Skin epidermis (tissue), 12 donors: ENCODE data around the gene DENND6B.
A peak's percentile ranks its signal among the peaks of the same experiment; 100 is the strongest.

ENCODE experiments used
- H3K27ac ChIP-seq, 21 experiments: fragments of 200-600 bp; sonication (generic) in 11 of 21; one replicate each; pipeline ENCODE4 v1.5.0; 2020; ENCODE audit warnings: mild to moderate bottlenecking in 3 of 21, inconsistent platforms in 2 of 21, moderate library complexity in 2 of 21
- H3K4me3 ChIP-seq, 7 experiments: fragments of 200-600 bp; sonication (generic) in 2 of 7; one replicate each; pipeline ENCODE4 v1.5.0; 2020; ENCODE audit warnings: inconsistent platforms in 2 of 7, mild to moderate bottlenecking in 2 of 7, moderate library complexity in 1 of 7

DENND6B gene

GRCh38 chr22:50306753-50307749 is 19.8 kb downstream of the DENND6B start, which contains the start of gene PLXNB2:
PLXNB2 (minus strand) TSS chr22:50307646; CDS start chr22:50290584, 17,062 bp downstream.
- Histone ChIP-seq H3K4me3 (peak within 1 kb of the TSS; percentile 61 to 93 (median 79)), H3K27ac (peak within 1 kb of the TSS; percentile 74 to 99 (median 95))

GRCh38 chr22:50305923-50306566 is 20.8 kb downstream of the DENND6B start:
- Histone ChIP-seq H3K4me3 (peak overlapping the region; percentile 61 to 93 (median 79)), H3K27ac (peak overlapping the region; percentile 75 to 99 (median 95))

GRCh38 chr22:50305393-50305922 is 21.4 kb downstream of the DENND6B start:
- peak overlapping the region; percentile 75 to 99 (median 95) for H3K27ac ChIP-seq
- H3K4me3 ChIP-seq: peak overlapping the region; percentile 61 to 93 (median 79)

DNA sequence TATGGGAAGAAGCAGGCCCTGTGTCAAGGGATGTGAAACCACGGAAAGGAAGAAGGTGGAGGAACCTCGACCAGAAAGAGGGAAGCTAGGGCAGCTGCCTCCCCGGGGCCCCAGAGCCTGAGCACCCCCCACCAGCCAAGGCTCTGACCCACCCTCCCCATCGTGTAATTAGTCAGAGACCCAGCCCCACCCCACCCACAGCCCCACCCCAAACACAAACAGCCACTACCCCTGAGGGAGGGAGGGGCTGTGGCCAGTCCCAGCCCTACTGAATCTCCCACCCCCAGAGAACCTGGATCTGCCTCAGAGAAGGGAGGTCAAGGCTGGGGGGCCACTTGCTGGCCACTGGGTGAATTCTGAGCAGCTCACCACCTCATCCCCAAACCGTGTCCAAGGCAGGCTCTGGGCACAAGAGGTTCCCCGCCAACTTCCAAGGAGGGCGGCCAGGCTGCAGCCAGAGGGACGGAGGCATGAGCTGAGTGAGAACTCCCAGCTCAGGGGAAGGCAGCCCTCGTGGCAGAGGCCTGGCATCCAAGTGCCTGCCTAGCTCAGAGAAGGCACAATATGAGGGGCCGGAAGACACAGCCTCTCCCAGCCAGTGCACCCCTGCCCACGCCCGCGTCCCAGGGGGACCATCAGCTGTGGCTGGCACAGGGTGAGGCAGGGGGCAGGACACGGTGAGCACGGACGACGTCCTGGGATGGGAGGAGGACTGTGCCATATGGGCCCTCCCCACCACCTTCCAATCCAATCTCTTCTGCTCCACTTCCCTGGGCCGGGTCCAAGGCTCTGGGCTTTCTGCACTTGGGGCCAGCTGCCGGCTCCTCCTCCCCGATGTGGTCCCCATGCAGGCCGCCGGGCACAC is 22.1 kb downstream of the DENND6B start:
- H3K4me3 ChIP-seq: peak overlapping the region; percentile 61 to 93 (median 79)
- H3K27ac ChIP-seq: peak overlapping the region; percentile 75 to 99 (median 95)

DNA sequence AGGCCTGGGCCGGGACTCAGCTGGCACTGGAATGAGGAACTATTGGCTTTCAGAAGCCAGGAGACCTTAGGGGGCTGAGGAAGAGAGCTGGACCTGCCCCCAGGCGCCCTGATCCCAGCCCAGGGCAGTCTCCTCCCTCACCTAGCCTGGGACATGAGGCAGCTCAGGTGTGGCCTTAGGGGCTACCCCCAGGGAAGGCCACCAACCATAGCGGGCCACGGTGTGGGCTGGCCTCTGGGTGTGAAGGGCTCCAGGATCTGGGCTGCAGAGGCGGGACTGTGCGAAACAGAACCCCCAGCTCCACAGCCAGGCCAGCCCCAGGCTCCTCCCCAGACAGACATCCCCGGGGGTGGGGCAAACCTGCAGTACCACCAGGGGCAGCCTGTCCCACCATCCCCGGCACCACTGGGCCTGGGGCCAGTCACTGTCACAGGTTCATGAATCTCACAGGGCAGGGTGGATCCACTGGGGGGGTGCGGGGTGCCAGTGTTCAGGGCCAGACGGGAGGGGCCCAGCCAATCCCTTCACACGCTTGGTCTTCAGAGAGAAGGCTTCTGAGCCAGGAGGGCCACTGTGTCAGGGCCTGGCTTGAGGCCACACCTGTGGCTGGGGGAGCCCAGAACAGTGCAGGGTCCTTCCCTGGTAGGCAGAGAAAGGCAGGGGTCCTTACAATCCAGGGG is 22.8 kb downstream of the DENND6B start:
- H3K27ac ChIP-seq: peak overlapping the region; percentile 25 to 99 (median 95)
- peak overlapping the region in 4 of 7 experiments; percentile 12 to 93 (median 70) for H3K4me3 ChIP-seq

- Histone ChIP-seq H3K4me3 (no peak overlapping the region), H3K27ac (peak overlapping the region; percentile 35 to 99 (median 95))
These were observed 23.3 kb downstream of the DENND6B start for GRCh38 chr22:50303515-50303847.

DNA sequence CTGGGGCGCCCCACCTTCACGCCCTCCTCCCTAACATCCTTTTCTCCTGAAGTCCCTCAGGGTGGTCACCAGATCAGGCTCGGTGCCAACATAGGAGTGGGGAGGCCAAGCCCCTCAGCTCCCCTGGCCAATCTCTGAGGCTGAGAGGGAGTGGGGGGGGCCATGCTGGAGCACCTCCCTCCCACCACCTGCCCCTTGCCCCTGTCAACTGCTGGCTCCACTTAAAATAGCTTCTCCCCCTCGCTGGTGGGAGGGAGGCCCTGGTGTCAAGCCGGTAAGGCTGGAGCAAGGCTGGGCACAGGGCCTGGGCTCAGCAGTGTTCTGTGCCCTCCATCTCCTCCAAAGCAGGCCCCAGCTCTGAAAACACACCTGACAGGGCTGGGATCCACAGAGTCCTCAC is 24.2 kb downstream of the DENND6B start:
- Histone ChIP-seq H3K4me3 (no peak overlapping the region), H3K27ac (peak overlapping the region; percentile 35 to 99 (median 95))

- peak overlapping the region; percentile 58 to 99 (median 95) for H3K27ac ChIP-seq
- H3K4me3 ChIP-seq: peak overlapping the region in 1 of 7 experiments; percentile 1
These were observed 24.7 kb downstream of the DENND6B start for GRCh38 chr22:50302041-50302541.

DNA sequence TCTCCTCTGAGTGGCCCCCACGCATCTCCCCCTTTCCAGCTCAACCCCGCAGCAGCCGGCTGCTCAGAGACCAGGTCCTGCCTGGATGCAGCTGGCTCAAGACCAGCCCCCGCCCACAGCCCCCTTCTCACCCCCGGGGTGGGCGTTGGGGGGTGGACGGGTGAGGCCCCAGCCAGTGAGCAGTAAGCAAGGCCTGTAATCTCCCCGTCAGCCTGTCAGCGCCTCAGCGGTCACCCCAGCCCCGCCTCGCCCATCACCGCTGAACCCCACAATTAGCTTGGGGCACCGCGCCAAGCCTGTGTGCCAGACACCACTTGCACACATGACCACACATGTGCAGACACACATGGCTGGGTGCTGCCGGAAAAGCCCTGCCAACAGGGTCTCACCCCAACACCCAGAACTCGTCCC is 25.2 kb downstream of the DENND6B start:
- peak overlapping the region in 1 of 7 experiments; percentile 1 for H3K4me3 ChIP-seq
- peak overlapping the region in 20 of 21 experiments; percentile 31 to 99 (median 96) for H3K27ac ChIP-seq

DNA sequence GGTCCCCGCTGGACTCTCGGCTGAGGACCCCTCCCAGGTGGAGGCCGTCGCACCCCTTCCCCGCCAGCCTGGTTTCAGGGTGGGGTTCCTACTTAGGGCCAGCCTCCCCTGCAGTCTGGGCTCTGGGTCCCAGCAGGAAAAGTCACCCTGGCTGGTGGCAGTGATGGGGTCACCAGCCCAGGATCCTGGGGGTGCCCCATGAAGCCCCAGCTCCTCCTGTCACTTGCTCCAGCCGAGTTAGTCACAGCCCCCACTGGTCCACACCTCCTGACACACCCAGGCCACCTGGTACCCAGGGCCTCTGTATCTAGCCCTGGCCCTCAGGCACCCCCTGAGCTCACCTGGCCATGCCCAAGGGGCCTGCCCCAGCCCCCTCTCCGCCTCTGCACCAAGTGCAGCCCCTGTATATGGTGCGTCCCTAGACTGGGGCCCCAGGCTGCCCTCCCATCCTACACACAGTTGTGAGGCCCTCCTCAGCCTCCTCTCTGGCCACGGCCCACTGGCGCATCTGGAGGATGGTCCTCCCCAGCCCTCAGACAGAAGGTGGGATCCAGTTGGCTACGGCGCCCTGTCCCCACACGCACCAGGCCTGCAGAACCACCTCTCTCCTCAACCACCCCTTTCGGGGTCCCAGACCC is 26.1 kb downstream of the DENND6B start:
- Histone ChIP-seq H3K4me3 (peak overlapping the region in 4 of 7 experiments; percentile 26 to 38 (median 30)), H3K27ac (peak overlapping the region in 16 of 21 experiments; percentile 7 to 99 (median 93))

DNA sequence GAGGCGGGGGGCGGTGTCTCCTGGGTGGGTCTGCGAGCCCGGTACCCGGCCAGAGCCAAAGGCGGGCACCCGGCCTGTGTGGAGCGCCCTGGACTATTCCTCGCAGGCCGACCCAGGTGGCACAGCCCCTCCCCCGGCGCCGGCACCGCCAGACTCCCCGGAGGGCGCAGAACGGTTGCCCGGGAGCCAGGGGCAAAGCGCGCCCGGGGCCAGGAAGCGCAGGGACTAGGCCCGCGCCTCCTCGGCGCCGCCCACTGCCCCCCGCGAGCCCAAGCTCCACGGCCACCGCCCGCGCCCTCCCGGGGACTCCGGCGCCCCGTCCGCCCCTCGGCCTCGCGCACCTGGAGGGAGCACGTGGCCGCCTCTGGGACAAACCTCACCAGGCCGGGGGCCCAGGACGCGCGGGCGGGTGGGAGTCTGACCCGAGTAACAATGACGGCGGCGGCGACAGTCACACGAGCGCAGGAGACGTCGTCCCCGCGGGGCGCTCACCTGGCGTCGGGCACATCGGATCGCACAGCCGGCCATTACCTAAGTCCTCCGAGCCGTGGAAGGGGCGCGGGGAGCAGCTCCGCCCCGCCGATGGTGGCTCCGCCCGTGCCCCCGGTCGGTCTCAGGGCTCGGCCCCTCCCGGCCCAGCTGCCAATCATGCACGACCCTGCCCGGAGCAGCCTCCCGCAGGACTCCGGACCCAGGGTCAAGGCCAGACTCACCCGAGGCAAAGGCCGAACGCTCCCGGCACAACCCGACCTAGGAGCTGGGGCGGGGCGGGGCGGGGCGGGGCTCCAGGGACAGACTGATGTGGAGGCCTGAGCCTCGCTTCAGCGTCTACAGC is 26.8 kb downstream of the DENND6B start:
- Histone ChIP-seq H3K27ac (peak overlapping the region in 18 of 21 experiments; percentile 7 to 99 (median 70)), H3K4me3 (peak overlapping the region; percentile 11 to 38 (median 26))

GRCh38 chr22:50298937-50299784 is 27.7 kb downstream of the DENND6B start:
- H3K4me3 ChIP-seq: peak overlapping the region; percentile 11 to 38 (median 26)
- peak overlapping the region in 18 of 21 experiments; percentile 7 to 99 (median 70) for H3K27ac ChIP-seq

- H3K4me3 ChIP-seq: no peak overlapping the region
- H3K27ac ChIP-seq: peak overlapping the region in 7 of 21 experiments; percentile 28 to 86 (median 73)
These were observed 28.6 kb downstream of the DENND6B start for GRCh38 chr22:50298266-50298637.

DNA sequence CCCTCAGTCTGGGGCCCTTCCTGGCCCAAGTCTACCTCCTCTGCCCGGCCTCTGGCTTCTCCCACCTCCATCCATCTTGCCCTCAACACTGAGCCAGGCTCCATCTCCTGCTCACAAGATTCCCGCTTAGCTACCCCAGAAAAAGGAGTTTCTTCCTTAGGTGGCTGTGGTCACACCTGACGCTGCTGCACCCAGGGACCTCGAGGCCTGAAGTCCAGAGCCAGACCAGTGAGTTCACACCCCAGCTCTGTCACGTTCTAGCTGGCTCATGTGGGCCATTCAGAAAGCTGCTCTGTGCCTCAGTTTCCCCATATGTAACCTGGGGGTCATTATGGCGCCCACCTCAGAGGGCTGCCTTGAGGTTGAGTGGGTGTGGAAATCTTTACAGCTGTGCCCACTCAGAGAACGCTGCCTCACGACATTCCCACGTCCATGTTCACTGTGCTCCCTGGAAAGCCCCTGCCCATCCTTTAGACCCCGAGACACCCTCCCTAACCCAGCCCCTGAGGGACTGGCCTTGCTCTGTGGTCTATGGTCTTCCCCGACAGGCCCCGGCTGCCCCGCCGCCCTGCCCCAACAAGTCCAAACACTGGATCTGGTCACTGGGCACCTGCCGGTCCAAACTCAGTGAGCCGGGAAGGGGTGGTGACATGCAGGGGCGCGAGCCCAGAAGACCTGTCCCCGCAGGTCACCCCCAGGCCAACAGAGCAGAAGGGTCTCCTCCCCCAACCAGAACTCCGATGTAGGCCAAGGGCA is 29.1 kb downstream of the DENND6B start:
- no peak overlapping the region for H3K4me3 ChIP-seq
- H3K27ac ChIP-seq: peak overlapping the region in 11 of 21 experiments; percentile 9 to 86 (median 33)
